A549 (cell line): ENCODE measurements around the gene DEDD2. TPM values are rescaled to one million over a fixed set of nuclear protein-coding genes. Genes with fewer than 3 reads are reported as not detected.

Experiments
- ATAC-seq, 2 experiments: fragments of 200-7000 bp in 1 of 2; fragments of >200 bp in 1 of 2; cut with Nextera tagmentation in 1 of 2; cut with Tn5 transposase in 1 of 2; 3 replicates each; pipeline versions ENCODE4 v1.8.0 to v1.9.1; 2018 to 2020; ENCODE audit warnings: mild to moderate bottlenecking in 1 of 2, moderate library complexity in 1 of 2
- CTCF ChIA-PET: fragments of 300-600 bp; sonication (Branson Sonifier 250); formaldehyde crosslinking; extraction: SDS; loops from one replicate; lab custom pipeline; 2021; ENCODE audit warnings: antibody characterized with exemption, inconsistent platforms; lab: Yijun Ruan, JAX
- POLR2A ChIA-PET: fragments of 350-600 bp; formaldehyde crosslinking; extraction: SDS; loops from one replicate; lab custom pipeline; 2021; ENCODE audit warnings: antibody characterized with exemption, inconsistent platforms; lab: Yijun Ruan, JAX
- DNase-seq, 2 experiments: peaks; one replicate each; pipeline versions ENCODE4 v3.0.0 to v3.0.0-alpha.2; 2011 to 2016; ENCODE audit warnings: low read depth in 1 of 2, low spot score in 1 of 2
- FAIRE-seq: peaks from 2 replicates; lab custom pipeline; 2011; peaks lifted over from hg19 to GRCh38; lab: Jason Lieb, UNC
- H3K27ac ChIP-seq, 2 experiments: fragments of >200 bp; sonication (Bioruptor Twin); formaldehyde crosslinking; 3 replicates each; pipeline ENCODE4 v1.5.1; 2016 to 2017
- H3K4me1 ChIP-seq: fragments of >200 bp; sonication (Bioruptor Twin); formaldehyde crosslinking; 3 replicates; pipeline ENCODE4 v1.6.1; 2016
- H3K4me2 ChIP-seq: fragments of >200 bp; sonication (Bioruptor Twin); formaldehyde crosslinking; 3 replicates; pipeline ENCODE4 v1.6.1; 2016
- H3K4me3 ChIP-seq: fragments of >200 bp; sonication (Bioruptor Twin); formaldehyde crosslinking; 3 replicates; pipeline ENCODE4 v1.5.1; 2016
- H3K9me3 ChIP-seq: fragments of >200 bp; sonication (Bioruptor Twin); formaldehyde crosslinking; 3 replicates; pipeline ENCODE4 v1.6.1; 2016
- BCL3 ChIP-seq: fragments of >200 bp; sonication (Bioruptor Twin); formaldehyde crosslinking; IDR thresholded peaks from 3 replicates; pipeline ENCODE4 v1.6.1; 2016
- CBX2 ChIP-seq: fragments of 200-600 bp; sonication (generic); IDR thresholded peaks from 2 replicates; pipeline ENCODE4 v1.6.1; 2016; ENCODE audit warnings: low read depth, mild to moderate bottlenecking, borderline replicate concordance
- CEBPB ChIP-seq, 2 experiments: fragments of >200 bp in 1 of 2; sonication (Bioruptor Twin) in 1 of 2; formaldehyde crosslinking in 1 of 2; IDR thresholded peaks; 2 replicates each; pipeline ENCODE4 v1.6.1; 2012 to 2016
- E2F6 ChIP-seq: IDR thresholded peaks from 2 replicates; pipeline ENCODE4 v1.6.1; 2012; ENCODE audit warnings: low read depth, borderline replicate concordance
- EHF ChIP-seq: fragments of 250-450 bp; sonication (Bioruptor Pico); IDR thresholded peaks from 2 replicates; pipeline ENCODE4 v1.5.0; 2020; ENCODE audit warnings: mild to moderate bottlenecking
- ELK1 ChIP-seq: fragments of 150-350 bp; IDR thresholded peaks from 2 replicates; pipeline ENCODE4 v1.6.1; 2014; ENCODE audit warnings: low read depth, mild to moderate bottlenecking, low read length
- FOSL2 ChIP-seq, 2 experiments: fragments of 450-650 bp in 1 of 2; fragments of >200 bp in 1 of 2; sonication (Bioruptor Twin) in 1 of 2; formaldehyde crosslinking; IDR thresholded peaks; 2 replicates each; pipeline versions ENCODE4 v1.5.0 to v1.6.1; 2016 to 2020; ENCODE audit warnings: mild to moderate bottlenecking in 1 of 2, moderate library complexity in 1 of 2
- FOXS1 ChIP-seq: fragments of 250-450 bp; sonication (Bioruptor Pico); IDR thresholded peaks from 2 replicates; pipeline ENCODE4 v1.5.0; 2020; ENCODE audit warnings: mild to moderate bottlenecking, moderate library complexity
- GATA3 ChIP-seq: IDR thresholded peaks from 2 replicates; pipeline ENCODE4 v1.6.1; 2012; ENCODE audit warnings: borderline replicate concordance
- HOXA7 ChIP-seq: fragments of 250-450 bp; sonication (Bioruptor Pico); IDR thresholded peaks from 2 replicates; pipeline ENCODE4 v1.5.0; 2020; ENCODE audit warnings: mild to moderate bottlenecking, moderate library complexity
- HOXB13 ChIP-seq: fragments of 250-450 bp; sonication (Bioruptor Pico); IDR thresholded peaks from 2 replicates; pipeline ENCODE4 v1.5.0; 2020; ENCODE audit warnings: low read depth, mild to moderate bottlenecking, moderate library complexity
- JUN ChIP-seq, 2 experiments: fragments of >200 bp; sonication (Bioruptor Twin); formaldehyde crosslinking; IDR thresholded peaks; 2 replicates in 1 of 2; 3 replicates in 1 of 2; pipeline ENCODE4 v1.6.1; 2016 to 2017
- JUNB ChIP-seq: fragments of >200 bp; sonication (Bioruptor Twin); formaldehyde crosslinking; IDR thresholded peaks from 2 replicates; pipeline ENCODE4 v1.6.1; 2016
- KDM1A ChIP-seq: fragments of 200-600 bp; sonication (generic); IDR thresholded peaks from 2 replicates; pipeline ENCODE4 v1.6.1; 2016; ENCODE audit warnings: low read depth, mild to moderate bottlenecking
- MAX ChIP-seq: IDR thresholded peaks from 2 replicates; pipeline ENCODE4 v1.6.1; 2012
- MAZ ChIP-seq: fragments of 150-350 bp; IDR thresholded peaks from 2 replicates; pipeline ENCODE4 v1.6.1; 2014; ENCODE audit warnings: antibody characterized with exemption, low read depth, low read length, borderline replicate concordance
- MYC ChIP-seq: IDR thresholded peaks from 2 replicates; pipeline ENCODE4 v1.6.1; 2012; ENCODE audit warnings: mild to moderate bottlenecking, inconsistent platforms, low read length, improper control_type of control experiment, borderline replicate concordance
- NFE2L2 ChIP-seq: fragments of 150-350 bp; conservative IDR thresholded peaks from 2 replicates; pipeline ENCODE4 v1.6.1; 2014; ENCODE audit warnings: low read length
- NPAS2 ChIP-seq: fragments of 250-450 bp; sonication (Bioruptor Pico); IDR thresholded peaks from 2 replicates; pipeline ENCODE4 v1.8.0; 2022; ENCODE audit warnings: mild to moderate bottlenecking, moderate library complexity, borderline replicate concordance
- NR3C1 ChIP-seq: fragments of >200 bp; sonication (Bioruptor Twin); formaldehyde crosslinking; IDR thresholded peaks from 3 replicates; pipeline ENCODE4 v1.6.1; 2017
- PHF8 ChIP-seq: fragments of 200-600 bp; sonication (generic); IDR thresholded peaks from 2 replicates; pipeline ENCODE4 v1.6.1; 2016; ENCODE audit warnings: low read depth, mild to moderate bottlenecking, antibody characterized with exemption, moderate library complexity, borderline replicate concordance
- RAD21 ChIP-seq, 2 experiments: fragments of >200 bp in 1 of 2; sonication (Bioruptor Twin) in 1 of 2; formaldehyde crosslinking in 1 of 2; IDR thresholded peaks in 1 of 2; conservative IDR thresholded peaks in 1 of 2; 2 replicates in 1 of 2; 3 replicates in 1 of 2; pipeline ENCODE4 v1.6.1; 2012 to 2018; ENCODE audit warnings: inconsistent platforms in 1 of 2
- RARB ChIP-seq: fragments of 250-450 bp; sonication (Bioruptor Pico); IDR thresholded peaks from 2 replicates; pipeline ENCODE4 v1.8.0; 2021; ENCODE audit warnings: mild to moderate bottlenecking, moderate library complexity
- SMC3 ChIP-seq: fragments of >200 bp; sonication (Bioruptor Twin); formaldehyde crosslinking; IDR thresholded peaks from 3 replicates; pipeline ENCODE4 v1.6.1; 2018; ENCODE audit warnings: inconsistent platforms
- SREBF2 ChIP-seq: fragments of 450-650 bp; IDR thresholded peaks from 2 replicates; pipeline ENCODE4 v1.6.1; 2014; ENCODE audit warnings: mild to moderate bottlenecking, moderate library complexity
- USF2 ChIP-seq: fragments of 450-650 bp; IDR thresholded peaks from 2 replicates; pipeline ENCODE4 v1.6.1; 2014; ENCODE audit warnings: antibody characterized with exemption
- ZNF302 ChIP-seq: fragments of 250-450 bp; sonication (Bioruptor Pico); IDR thresholded peaks from 2 replicates; pipeline ENCODE4 v1.9.0; 2021; ENCODE audit warnings: inconsistent platforms, mild to moderate bottlenecking, moderate library complexity
- whole genome bisulfite sequencing: methylation state at CpG from one replicate; pipeline ENCODE4 v1.1.6; 2017; ENCODE audit errors: missing lambda C conversion rate; 5-methylcytosine and 5-hydroxymethylcytosine counted together
- polyA plus RNA-seq, 4 experiments: library from polyadenylated mRNA; depleted of rRNA in 3 of 4; stranded (reverse); fragments of >200 nt; fragmentation: RNase III in 1 of 4; extraction: RNeasy Plus Mini Kit Qiagen cat#74134 plus additional on column Dnase treatment in 1 of 4; gene quantifications; 2 replicates in 3 of 4; 3 replicates in 1 of 4; pipeline ENCODE4 v1.2.3, GENCODE V29; 2011 to 2017

DEDD2 gene
- polyA plus RNA-seq, 2 of the 4 experiments (the other 2 are of a cell fraction), result 30.8 to 54.1 TPM

- TF ChIP-seq SREBF2, result no peak
- peak; percentile 99 for TF ChIP-seq MAZ
- no peak for TF ChIP-seq NPAS2 (CRISPR knock-in tag)
- TF ChIP-seq EHF, result peak; percentile 34; the same call in 1 of the 2 replicates
- TF ChIP-seq NR3C1, result no peak
- no peak for TF ChIP-seq FOXS1 (CRISPR knock-in tag)
- 0 out of 3 replicates have a peak, but pooled peaks have one; percentile 12 for TF ChIP-seq BCL3
- 0 out of 2 replicates have a peak, but pooled peaks have one; percentile 31 for TF ChIP-seq GATA3
These were observed 28.9 kb upstream of the DEDD2 start (continued) for GRCh38 chr19:42246143-42246921.

- ChIA-PET CTCF (interaction anchor here (0.8 to 21.7 kb wide), 28 partner anchors 8 to 211 kb away, joined by 3 to 616 read pairs (median 6); partner anchors contain the start of genes CIC, ERF, PAFAH1B3 and POU2F2), POLR2A (interaction anchor here (0.5 to 3.9 kb wide), 10 partner anchors 10 to 173 kb away, joined by 3 to 56 read pairs (median 4); partner anchors contain the start of genes PAFAH1B3 and ZNF526)
- peak overlapping the region; percentile 39 to 90; a peak in 5 of 6 replicates for H3K27ac ChIP-seq
- H3K4me2 ChIP-seq, result peak overlapping the region; percentile 95
- WGBS, result 80% methylated on average over 10 of the region's 10 CpGs
- no peak for DNase-seq
- TF ChIP-seq JUNB, result no peak
- TF ChIP-seq ZNF302 (CRISPR knock-in tag), result no peak
- no peak for TF ChIP-seq KDM1A
- 0 out of 2 replicates have a peak, but pooled peaks have one; percentile 9 for TF ChIP-seq RARB
- TF ChIP-seq, all 56 proteins: peak for 1
- Histone ChIP-seq H3K4me1 (peaks cover 66% of the 10 kb centered on the region), H3K9me3 (no peaks in the 10 kb centered on the region), H3K4me3 (no peak overlapping the region)
- no peak for ATAC-seq
- FAIRE-seq, result peak; percentile 18
These were observed 27.8 kb upstream of the DEDD2 start for GRCh38 chr19:42245231-42245630.

- Histone ChIP-seq H3K4me1 (peaks cover 60% of the 10 kb centered on the region), H3K27ac (peak overlapping the region; percentile 87 to 90), H3K4me2 (peak overlapping the region; percentile 95), H3K4me3 (peak overlapping the region; percentile 65), H3K9me3 (no peaks in the 10 kb centered on the region)
- CTCF ChIA-PET, result interaction anchor here (0.8 to 21.7 kb wide), 25 partner anchors 9 to 180 kb away, joined by 3 to 616 read pairs (median 7); partner anchors contain the start of genes CIC, ERF, PAFAH1B3 and POU2F2
- peak; percentile 99 for DNase-seq
- WGBS, result 3% methylated on average over 45 of the region's 45 CpGs
- peak; percentile 100 for FAIRE-seq
- ATAC-seq, result peak; percentile 44 to 64
- POLR2A ChIA-PET, result interaction anchor here (0.6 to 3.9 kb wide), 11 partner anchors 11 to 152 kb away, joined by 3 to 56 read pairs (median 3); partner anchors contain the start of genes ERF, PAFAH1B3 and ZNF526
- TF ChIP-seq JUN (IDR thresholded peaks at IDR 0.05) (peak; percentile 58 to 95), MYC (peak; percentile 92), CBX2 (no peak), GATA3 (peak; percentile 60), E2F6 (0 out of 2 replicates have a peak, but pooled peaks have one; percentile 52), SMC3 (peak; percentile 80), PHF8 (peak; percentile 40; the same call in 1 of the 2 replicates), USF2 (peak; percentile 90), HOXB13 (CRISPR knock-in tag) (0 out of 2 replicates have a peak, but pooled peaks have one; percentile 1), HOXA7 (CRISPR knock-in tag) (no peak), MAX (peak; percentile 96), ELK1 (0 out of 2 replicates have a peak, but pooled peaks have one; percentile 36), RAD21 (conservative IDR thresholded peaks at IDR 0.05 in 1 of 2, IDR thresholded peaks at IDR 0.05 in 1 of 2) (peak; percentile 54 to 64), NFE2L2 (0 out of 2 replicates have a peak, but pooled peaks have one; percentile 15), FOSL2 (IDR thresholded peaks at IDR 0.05) (no peak), FOSL2 (CRISPR knock-in tag; IDR thresholded peaks at IDR 0.05) (peak; percentile 57), RARB (0 out of 2 replicates have a peak, but pooled peaks have one; percentile 8), CEBPB (IDR thresholded peaks at IDR 0.05) (no peak; a peak in 1 of 4 replicates), MAZ (0 out of 2 replicates have a peak, but pooled peaks have one; percentile 8)
These were observed 27.1 kb upstream of the DEDD2 start for GRCh38 chr19:42244347-42245220.
